ENCODE data around the gene FSTL3. TPM values are rescaled to one million over a fixed set of nuclear protein-coding genes. Genes with fewer than 3 reads are reported as not detected.

FSTL3 gene
- total and polyA plus RNA-seq, 2 of the 13 experiments (the other 11 are each of a cell fraction or from before 2014, with no cell fraction given): 13.5 to 15.6 TPM

GRCh38 chr19:662962-663681, 13.1 kb upstream of the FSTL3 start, which contains the start of gene RNF126 (continued):
- TF ChIP-seq MXD4 (CRISPR knock-in tag; IDR thresholded peaks at IDR 0.05): no peak; the same call in 1 of the 2 replicates
- TF ChIP-seq MEF2D (CRISPR knock-in tag; IDR thresholded peaks at IDR 0.05): 0 out of 2 replicates have a peak, but pooled peaks have one; percentile 33
- TF ChIP-seq RFX3 (CRISPR knock-in tag; IDR thresholded peaks at IDR 0.05): no peak
- TF ChIP-seq PCBP2 (optimal IDR thresholded peaks at IDR 0.05; ENCODE audit: low read depth, low read length, poor library complexity, severe bottlenecking): no peak
- TF ChIP-seq, protein P1, sequence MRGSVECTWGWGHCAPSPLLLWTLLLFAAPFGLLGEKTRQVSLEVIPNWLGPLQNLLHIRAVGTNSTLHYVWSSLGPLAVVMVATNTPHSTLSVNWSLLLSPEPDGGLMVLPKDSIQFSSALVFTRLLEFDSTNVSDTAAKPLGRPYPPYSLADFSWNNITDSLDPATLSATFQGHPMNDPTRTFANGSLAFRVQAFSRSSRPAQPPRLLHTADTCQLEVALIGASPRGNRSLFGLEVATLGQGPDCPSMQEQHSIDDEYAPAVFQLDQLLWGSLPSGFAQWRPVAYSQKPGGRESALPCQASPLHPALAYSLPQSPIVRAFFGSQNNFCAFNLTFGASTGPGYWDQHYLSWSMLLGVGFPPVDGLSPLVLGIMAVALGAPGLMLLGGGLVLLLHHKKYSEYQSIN (CRISPR knock-in tag; IDR thresholded peaks at IDR 0.05; ENCODE audit: borderline replicate concordance): no peak
- TF ChIP-seq RFXAP (CRISPR knock-in tag; IDR thresholded peaks at IDR 0.05; ENCODE audit: borderline replicate concordance): no peak
- TF ChIP-seq MEIS2 (CRISPR knock-in tag; IDR thresholded peaks at IDR 0.05): no peak
- TF ChIP-seq SAP130 (CRISPR knock-in tag; IDR thresholded peaks at IDR 0.05; ENCODE audit: low read depth): peak; percentile 84
- TF ChIP-seq CEBPB (IDR thresholded peaks at IDR 0.05; ENCODE audit: borderline replicate concordance, low read depth, low read length): no peak
- no peak; the same call in 1 of the 2 replicates for TF ChIP-seq ZNF709 (CRISPR knock-in tag; IDR thresholded peaks at IDR 0.05)
- TF ChIP-seq ZNF800 (CRISPR knock-in tag; IDR thresholded peaks at IDR 0.05): no peak
- peak; percentile 47; the same call in 1 of the 2 replicates for TF ChIP-seq PATZ1 (CRISPR knock-in tag; IDR thresholded peaks at IDR 0.05)
- no peak for TF ChIP-seq SSRP1 (CRISPR knock-in tag; IDR thresholded peaks at IDR 0.05)
- TF ChIP-seq, protein P2, sequence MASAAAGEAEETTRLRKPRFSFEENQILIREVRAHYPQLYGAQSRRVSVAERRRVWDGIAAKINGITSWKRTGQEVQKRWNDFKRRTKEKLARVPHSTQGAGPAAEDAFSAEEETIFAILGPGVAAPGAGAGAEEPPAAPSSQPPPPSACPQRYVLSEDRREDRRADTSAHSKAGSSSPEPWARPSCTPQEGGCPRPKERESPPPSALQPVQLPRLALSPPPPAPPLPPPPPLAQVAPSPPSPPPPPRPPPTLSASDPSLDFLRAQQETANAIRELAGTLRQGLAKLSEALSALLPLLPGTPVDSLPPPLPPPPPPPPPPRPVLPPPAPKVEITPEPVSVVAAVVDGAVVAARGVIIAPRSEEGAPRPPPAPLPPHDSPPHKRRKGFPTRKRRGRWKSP (CRISPR knock-in tag; IDR thresholded peaks at IDR 0.05): no peak
- no peak for TF ChIP-seq FOSL1 (CRISPR knock-in tag; IDR thresholded peaks at IDR 0.05; ENCODE audit: borderline replicate concordance)
- no peak for TF ChIP-seq MEIS1 (CRISPR knock-in tag; IDR thresholded peaks at IDR 0.05; ENCODE audit: borderline replicate concordance)
- TF ChIP-seq RFX5 (IDR thresholded peaks at IDR 0.05; ENCODE audit: low read depth, low read length): no peak
- no peak for TF ChIP-seq KLF11 (CRISPR knock-in tag; IDR thresholded peaks at IDR 0.05)
- TF ChIP-seq, protein P3, sequence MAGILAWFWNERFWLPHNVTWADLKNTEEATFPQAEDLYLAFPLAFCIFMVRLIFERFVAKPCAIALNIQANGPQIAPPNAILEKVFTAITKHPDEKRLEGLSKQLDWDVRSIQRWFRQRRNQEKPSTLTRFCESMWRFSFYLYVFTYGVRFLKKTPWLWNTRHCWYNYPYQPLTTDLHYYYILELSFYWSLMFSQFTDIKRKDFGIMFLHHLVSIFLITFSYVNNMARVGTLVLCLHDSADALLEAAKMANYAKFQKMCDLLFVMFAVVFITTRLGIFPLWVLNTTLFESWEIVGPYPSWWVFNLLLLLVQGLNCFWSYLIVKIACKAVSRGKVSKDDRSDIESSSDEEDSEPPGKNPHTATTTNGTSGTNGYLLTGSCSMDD (CRISPR knock-in tag; IDR thresholded peaks at IDR 0.05): no peak

All from HepG2 (cell line).